ENCODE measurements around the gene ABI3BP.
"Not testable (repeated sequence)": the region's sequence is repeated elsewhere in the genome, so short reads cannot be mapped to it uniquely, and the experiment has no call there.

Gene ABI3BP

GRCh38 chr3:100947119-100947518 lies 46.1 kb downstream of the ABI3BP start:
- DNase-seq (ENCODE audit: low read depth in 2 of 2): no peak

GRCh38 chr3:100946096-100946495 lies 47.1 kb downstream of the ABI3BP start:
- DNase-seq (ENCODE audit: low read depth in 2 of 2): not testable (repeated sequence)

- no peak for DNase-seq (ENCODE audit: low read depth in 2 of 2)
Observed at GRCh38 chr3:100941451-100941850, 51.8 kb downstream of the ABI3BP start.

GRCh38 chr3:100941041-100941440 lies 52.2 kb downstream of the ABI3BP start:
- DNase-seq (ENCODE audit: low read depth in 2 of 2): no peak

- DNase-seq (ENCODE audit: low read depth in 2 of 2): no peak
Observed at GRCh38 chr3:100936931-100937330, 56.3 kb downstream of the ABI3BP start.

GRCh38 chr3:100932491-100932890 lies 60.7 kb downstream of the ABI3BP start:
- DNase-seq (ENCODE audit: low read depth in 2 of 2): no peak

GRCh38 chr3:100928638-100929428 lies 64.4 kb downstream of the ABI3BP start:
- no peak for DNase-seq (ENCODE audit: low read depth in 2 of 2)

- DNase-seq (ENCODE audit: low read depth in 2 of 2): no peak
Observed at GRCh38 chr3:100927775-100928174, 65.4 kb downstream of the ABI3BP start.

GRCh38 chr3:100915706-100916495 lies 77.3 kb downstream of the ABI3BP start:
- DNase-seq (ENCODE audit: low read depth in 2 of 2): no peak

- no peak for DNase-seq (ENCODE audit: low read depth in 2 of 2)
Observed at GRCh38 chr3:100913870-100914648, 79.2 kb downstream of the ABI3BP start.

GRCh38 chr3:100912976-100913545 lies 80.2 kb downstream of the ABI3BP start:
- no peak for DNase-seq (ENCODE audit: low read depth in 2 of 2)

- DNase-seq (ENCODE audit: low read depth in 2 of 2): no peak
Observed at GRCh38 chr3:100912571-100912970, 80.7 kb downstream of the ABI3BP start.

GRCh38 chr3:100911956-100912355 lies 81.3 kb downstream of the ABI3BP start:
- no peak for DNase-seq (ENCODE audit: low read depth in 2 of 2)

GRCh38 chr3:100910986-100911385 lies 82.2 kb downstream of the ABI3BP start:
- no peak for DNase-seq (ENCODE audit: low read depth in 2 of 2)

- DNase-seq (ENCODE audit: low read depth in 2 of 2): no peak
Observed at GRCh38 chr3:100902572-100902971, 90.6 kb downstream of the ABI3BP start.

GRCh38 chr3:100900671-100901335 lies 92.4 kb downstream of the ABI3BP start:
- DNase-seq (ENCODE audit: low read depth in 2 of 2): no peak

GRCh38 chr3:100899440-100900091 lies 93.7 kb downstream of the ABI3BP start:
- no peak for DNase-seq (ENCODE audit: low read depth in 2 of 2)

- no peak for DNase-seq (ENCODE audit: low read depth in 2 of 2)
Observed at GRCh38 chr3:100898681-100899080, 94.5 kb downstream of the ABI3BP start.

- DNase-seq (ENCODE audit: low read depth in 2 of 2): no peak
Observed at GRCh38 chr3:100896994-100897393, 96.2 kb downstream of the ABI3BP start.

GRCh38 chr3:100893590-100893989 lies 99.6 kb downstream of the ABI3BP start:
- DNase-seq (ENCODE audit: low read depth in 2 of 2): no peak

- DNase-seq (ENCODE audit: low read depth in 2 of 2): no peak
Observed at GRCh38 chr3:100893108-100893507, 100.1 kb downstream of the ABI3BP start.
